GM19372 (cell line): ENCODE measurements around the gene NFATC2IP.
"Not testable (repeated sequence)": the region's sequence is repeated elsewhere in the genome, so short reads cannot be mapped to it uniquely, and the experiment has no call there.

Source experiments
- ATAC-seq: cut with Tn5 transposase; IDR thresholded peaks from one replicate; pipeline ENCODE4 v1.9.1; 2021; ENCODE audit warnings: mild to moderate bottlenecking, low read depth, moderate library complexity; ENCODE audit not compliant: unreplicated experiment

The NFATC2IP gene

DNA sequence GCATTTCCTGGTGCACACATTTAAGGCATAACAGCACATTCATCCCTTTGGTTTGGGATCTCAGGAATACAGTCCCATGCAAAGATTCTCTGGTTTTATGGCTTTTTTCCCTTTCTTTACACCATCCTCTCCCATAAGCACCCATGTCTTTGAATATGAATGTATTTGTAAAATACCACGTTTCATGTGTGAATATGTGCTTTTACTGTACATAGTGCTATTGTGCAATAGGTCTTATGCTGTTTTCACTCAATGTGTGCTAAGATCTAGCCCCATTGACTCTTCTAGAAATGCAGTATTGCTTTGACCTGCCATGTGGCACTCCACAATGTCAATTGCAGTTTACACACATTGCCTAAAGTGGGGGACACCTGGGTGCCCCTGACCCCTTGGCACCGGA lies 13.8 kb downstream of the NFATC2IP start:
- no peak for ATAC-seq

- no peak for ATAC-seq
Measured at GRCh38 chr16:28967156-28967555, 16.4 kb downstream of the NFATC2IP start.

DNA sequence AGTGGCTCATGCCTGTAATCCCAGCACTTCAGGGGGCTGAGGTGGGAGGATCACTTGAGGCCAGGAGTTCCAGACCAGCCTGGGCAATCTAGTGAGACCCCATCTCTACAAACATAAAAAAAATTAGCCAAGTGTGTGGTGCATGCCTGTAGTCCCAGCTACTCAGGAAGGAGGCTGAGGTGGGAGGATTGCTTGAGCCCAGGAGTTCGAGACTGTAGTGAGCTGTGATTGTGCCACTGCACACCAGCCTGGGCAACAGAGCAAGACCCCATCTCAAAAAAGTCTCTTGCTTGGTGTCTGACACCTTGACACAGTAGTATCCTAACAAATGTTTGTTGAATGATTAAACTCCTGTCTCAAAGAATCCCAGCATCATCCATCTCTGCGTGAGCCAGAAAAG lies 19.0 kb downstream of the NFATC2IP start:
- ATAC-seq, result not testable (repeated sequence)

DNA sequence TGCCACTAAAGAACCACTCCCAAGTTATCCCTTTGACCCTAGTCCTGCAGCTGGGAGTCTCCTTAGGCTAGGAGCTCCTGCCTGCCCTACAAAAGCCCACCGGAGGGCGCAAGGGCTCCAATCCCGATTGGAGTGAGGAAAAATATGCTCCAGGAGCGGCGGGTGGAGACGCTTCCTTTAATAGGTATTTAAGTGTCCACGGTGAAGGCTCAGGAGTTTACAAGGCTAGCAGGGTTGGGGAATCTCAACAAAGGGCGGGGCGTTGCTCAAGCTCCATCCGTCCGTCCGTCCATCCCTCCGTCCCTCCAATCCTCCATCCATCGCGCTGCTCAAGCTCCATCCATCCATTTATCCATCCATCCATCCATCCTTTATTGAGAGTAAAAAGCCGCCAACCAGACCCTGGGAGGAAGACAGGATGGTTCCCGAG lies 23.3 kb downstream of the NFATC2IP start:
- peak; percentile 13 for ATAC-seq

DNA sequence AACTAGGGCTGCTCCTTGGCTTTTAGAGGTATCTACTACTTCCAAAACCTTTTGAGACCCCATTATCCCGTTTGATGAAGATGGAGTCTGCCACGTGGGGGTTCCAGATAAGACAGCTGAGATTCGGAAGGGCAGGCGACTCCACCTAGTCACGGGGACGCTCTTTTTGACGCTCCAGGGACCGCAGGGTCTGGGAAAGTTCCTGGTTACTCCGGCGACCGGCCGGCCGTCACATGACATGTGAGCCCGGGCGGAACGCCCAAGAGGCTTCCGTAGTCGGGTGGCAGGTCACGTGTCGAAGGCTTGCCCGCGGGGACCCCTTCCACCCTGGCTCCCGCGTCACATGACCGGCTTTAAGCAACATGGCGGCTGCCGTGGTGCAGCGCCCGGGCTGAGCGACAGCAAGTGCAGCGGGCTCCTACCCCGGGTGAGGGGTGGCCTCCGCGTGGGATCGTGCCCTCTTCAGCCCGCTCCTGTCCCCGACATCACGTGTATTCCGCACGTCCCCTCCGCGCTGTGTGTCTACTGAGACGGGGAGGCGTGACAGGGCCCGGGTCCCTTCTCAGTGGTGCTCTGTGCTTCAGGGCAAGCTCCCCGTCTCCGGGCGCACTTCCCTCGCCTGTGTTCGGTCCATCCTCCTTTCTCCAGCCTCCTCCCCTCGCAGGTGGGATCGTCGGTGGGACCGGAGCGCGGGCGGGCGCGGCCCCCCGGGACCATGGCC lies 23.9 kb downstream of the NFATC2IP start, which contains the start of gene SPNS1:
Gene SPNS1, plus strand, starts transcription at position 342 of the 721 bp plus-strand sequence. Its CDS starts 374 bp downstream, at position 716.
- peak; percentile 93 for ATAC-seq

DNA sequence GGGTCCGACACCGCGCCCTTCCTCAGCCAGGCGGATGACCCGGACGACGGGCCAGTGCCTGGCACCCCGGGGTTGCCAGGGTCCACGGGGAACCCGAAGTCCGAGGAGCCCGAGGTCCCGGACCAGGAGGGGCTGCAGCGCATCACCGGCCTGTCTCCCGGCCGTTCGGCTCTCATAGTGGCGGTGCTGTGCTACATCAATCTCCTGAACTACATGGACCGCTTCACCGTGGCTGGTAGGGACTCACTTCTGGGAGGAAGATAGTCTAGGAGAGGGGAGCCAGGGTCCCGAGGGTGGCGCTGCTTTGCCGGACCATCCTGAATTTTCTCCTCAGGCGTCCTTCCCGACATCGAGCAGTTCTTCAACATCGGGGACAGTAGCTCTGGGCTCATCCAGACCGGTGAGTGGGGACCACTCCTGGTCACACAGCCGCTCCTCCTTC lies 24.4 kb downstream of the NFATC2IP start:
- ATAC-seq, result no peak

GRCh38 chr16:28977703-28978662 lies 27.2 kb downstream of the NFATC2IP start:
- ATAC-seq, result no peak

DNA sequence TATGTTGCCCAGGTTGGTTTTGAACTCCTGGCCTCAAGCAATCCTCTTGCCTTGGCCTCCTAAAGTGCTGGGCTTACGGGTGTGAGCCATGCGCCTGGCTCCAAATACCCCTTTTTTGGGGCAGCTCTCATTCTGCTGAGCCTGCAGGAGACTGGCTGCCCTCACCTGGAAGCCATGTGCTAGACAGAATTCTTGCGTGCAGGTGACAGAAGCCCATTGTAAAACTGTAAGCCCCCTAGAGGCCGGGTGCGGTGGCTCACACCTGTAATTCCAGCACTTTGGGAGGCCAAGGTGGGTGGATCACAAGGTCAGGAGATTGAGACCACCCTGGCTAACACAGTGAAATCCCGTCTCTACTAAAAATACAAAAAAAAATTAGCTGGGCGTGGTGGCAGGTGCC lies 29.6 kb downstream of the NFATC2IP start:
- ATAC-seq, result not testable (repeated sequence)

GRCh38 chr16:28980929-28981328 lies 30.2 kb downstream of the NFATC2IP start:
- ATAC-seq, result no peak

- ATAC-seq, result no peak
Measured at GRCh38 chr16:28981517-28981916, 30.8 kb downstream of the NFATC2IP start.

GRCh38 chr16:28982418-28982817 lies 31.7 kb downstream of the NFATC2IP start:
- no peak for ATAC-seq

DNA sequence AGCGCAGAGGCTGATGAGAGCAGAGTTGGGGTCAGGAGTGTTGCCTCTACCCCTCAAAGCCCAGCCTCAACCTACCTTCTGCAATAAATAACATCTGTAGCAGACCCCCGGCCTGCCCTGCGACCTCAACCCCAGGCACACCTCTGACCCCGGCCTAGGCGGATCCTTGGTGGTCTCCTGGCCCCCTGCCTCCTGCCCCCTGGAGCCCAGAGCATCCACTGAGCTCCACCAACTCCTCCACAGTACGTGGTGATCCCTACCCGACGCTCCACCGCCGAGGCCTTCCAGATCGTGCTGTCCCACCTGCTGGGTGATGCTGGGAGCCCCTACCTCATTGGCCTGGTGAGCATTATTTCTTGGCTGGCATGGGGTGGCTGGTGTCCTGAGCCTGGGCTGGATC lies 32.2 kb downstream of the NFATC2IP start:
- ATAC-seq, result no peak

DNA sequence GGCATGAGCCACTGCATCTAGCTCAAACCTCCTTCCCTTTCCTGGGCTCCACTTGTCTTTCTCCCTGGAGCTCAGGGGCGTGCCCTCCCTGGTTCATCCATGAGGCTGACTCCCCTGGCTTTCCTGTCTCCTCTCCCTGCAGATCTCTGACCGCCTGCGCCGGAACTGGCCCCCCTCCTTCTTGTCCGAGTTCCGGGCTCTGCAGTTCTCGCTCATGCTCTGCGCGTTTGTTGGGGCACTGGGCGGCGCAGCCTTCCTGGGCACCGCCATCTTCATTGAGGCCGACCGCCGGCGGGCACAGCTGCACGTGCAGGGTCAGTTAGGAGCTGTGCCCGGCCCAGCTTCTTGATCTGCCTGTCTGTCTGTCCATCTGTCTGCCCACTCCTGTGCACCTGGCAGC lies 32.9 kb downstream of the NFATC2IP start:
- ATAC-seq, result no peak

DNA sequence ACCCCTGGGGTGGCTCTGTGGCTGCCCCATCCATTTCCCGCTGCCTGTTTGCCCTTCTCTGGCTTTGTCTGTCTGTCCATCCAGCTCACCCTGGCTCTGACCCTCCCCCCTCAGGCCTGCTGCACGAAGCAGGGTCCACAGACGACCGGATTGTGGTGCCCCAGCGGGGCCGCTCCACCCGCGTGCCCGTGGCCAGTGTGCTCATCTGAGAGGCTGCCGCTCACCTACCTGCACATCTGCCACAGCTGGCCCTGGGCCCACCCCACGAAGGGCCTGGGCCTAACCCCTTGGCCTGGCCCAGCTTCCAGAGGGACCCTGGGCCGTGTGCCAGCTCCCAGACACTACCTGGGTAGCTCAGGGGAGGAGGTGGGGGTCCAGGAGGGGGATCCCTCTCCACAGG lies 33.4 kb downstream of the NFATC2IP start:
- ATAC-seq, result no peak

DNA sequence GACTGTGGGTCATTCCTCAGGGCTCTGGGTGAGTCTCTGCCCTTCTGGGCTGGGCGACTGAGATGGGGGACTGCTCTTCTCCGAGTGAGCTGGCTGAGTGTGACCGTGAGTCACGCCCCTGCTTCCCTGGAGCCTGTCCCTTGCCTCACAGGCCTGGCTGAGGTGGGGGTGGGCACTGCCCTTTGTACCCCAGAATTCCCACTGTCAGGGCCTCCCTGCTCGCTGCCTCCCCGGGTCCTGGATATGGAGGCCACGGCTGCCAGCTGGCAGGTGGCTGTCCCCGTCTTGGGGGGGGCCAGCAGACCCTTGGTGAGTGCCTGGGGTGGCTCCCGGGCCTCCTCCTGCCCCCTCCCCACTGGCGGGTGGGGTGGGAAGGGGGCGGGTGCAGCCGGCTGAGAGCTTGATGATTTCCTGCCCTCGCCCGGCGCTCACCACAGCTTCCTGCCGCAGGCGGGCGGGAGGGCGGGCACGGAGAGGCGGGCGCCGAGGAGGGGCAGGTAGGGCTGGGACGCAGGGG lies 33.9 kb downstream of the NFATC2IP start, which contains the start of gene LAT:
Gene LAT, plus strand, starts transcription at position 434 of the 517 bp plus-strand sequence. CDS start 366 bp downstream, outside the sequence.
- ATAC-seq, result no peak

- ATAC-seq, result no peak
Measured at GRCh38 chr16:28985211-28986041, 34.7 kb downstream of the NFATC2IP start.

GRCh38 chr16:28986046-28986445 lies 35.3 kb downstream of the NFATC2IP start:
- ATAC-seq, result no peak

DNA sequence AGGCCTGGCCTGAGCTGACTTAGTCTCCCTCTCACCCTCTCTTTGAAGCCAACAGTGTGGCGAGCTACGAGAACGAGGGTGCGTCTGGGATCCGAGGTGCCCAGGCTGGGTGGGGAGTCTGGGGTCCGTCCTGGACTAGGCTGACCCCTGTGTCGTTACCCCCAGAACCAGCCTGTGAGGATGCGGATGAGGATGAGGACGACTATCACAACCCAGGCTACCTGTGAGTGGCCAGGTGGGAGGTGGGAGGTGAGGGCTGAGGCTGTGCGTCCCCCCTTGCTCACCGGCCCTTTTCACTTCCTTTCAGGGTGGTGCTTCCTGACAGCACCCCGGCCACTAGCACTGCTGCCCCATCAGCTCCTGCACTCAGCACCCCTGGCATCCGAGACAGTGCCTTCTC lies 35.8 kb downstream of the NFATC2IP start:
- no peak for ATAC-seq

DNA sequence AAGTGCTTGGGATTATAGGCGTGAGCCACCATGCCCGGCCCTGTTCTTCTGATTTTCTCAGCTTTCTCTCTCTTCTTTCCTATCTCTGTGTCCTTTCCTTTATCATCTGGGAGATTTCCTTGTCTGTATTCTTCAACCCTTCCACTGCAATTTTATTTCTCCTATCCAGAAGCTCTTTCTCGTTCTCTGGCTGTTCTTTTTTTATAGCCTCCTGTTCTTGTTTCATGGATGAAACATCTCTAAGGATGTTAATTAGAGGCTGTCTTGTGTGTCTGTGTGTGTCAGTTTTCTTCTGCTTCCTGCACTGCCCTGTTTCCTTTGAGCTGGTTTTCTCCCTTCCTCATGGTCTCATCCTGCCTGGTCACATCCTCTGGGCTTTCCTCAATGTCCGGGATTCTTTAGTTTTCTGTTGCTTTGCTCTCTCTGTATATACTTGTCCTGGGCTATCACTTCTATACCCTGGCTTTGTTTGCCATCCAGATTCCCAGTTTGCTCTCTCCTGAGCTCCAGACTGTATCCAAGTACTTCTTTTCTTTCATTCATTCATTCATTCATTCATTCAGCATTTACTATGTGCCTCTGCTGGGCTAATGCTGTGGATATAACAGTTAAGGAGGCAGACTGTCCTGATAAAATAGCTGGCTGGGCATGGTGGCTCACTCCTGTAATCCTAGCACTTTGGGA lies 36.6 kb downstream of the NFATC2IP start:
- ATAC-seq, result no peak

DNA sequence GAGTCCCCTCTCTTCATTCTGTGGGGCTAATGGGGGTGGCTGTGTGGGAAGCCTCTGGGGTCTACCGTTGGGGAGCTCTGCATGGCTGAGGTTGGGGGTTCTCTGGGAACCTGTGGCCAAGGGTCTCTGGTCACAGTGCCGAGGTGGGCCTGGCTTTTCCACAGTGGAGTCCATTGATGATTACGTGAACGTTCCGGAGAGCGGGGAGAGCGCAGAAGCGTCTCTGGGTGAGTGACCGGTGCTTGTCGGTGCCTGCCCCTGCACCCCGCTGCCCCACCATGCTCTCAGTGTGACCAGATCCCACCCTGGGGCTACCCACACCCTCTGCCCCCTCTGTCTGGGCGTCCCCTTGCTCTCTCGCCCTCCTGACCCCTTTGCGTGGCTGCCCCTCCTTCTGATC lies 38.6 kb downstream of the NFATC2IP start:
- no peak for ATAC-seq
